Sigmoid colon (tissue), 4 donors: Measurements from ENCODE around the gene FAR2.

Source experiments
- CTCF ChIP-seq, 4 experiments: fragments of 450-650 bp in 3 of 4; fragments of 200-600 bp in 1 of 4; IDR thresholded peaks; one replicate each; pipeline ENCODE4 v1.5.1; 2016 to 2019; ENCODE audit warnings: antibody characterized with exemption in 4 of 4, mild to moderate bottlenecking in 3 of 4, moderate library complexity in 2 of 4
- EP300 ChIP-seq, 4 donors: sonication (generic); formaldehyde crosslinking; IDR thresholded peaks; one replicate each; pipeline ENCODE4 v1.6.1; 2017; ENCODE audit warnings: antibody characterized with exemption in 4 of 4
- POLR2A ChIP-seq, 2 donors: fragments of 450-650 bp; IDR thresholded peaks; one replicate each; pipeline ENCODE4 v1.6.1; 2016; ENCODE audit warnings: antibody characterized with exemption in 2 of 2, mild to moderate bottlenecking in 2 of 2, moderate library complexity in 2 of 2
- POLR2AphosphoS5 ChIP-seq, 4 donors: sonication (generic); formaldehyde crosslinking; IDR thresholded peaks; one replicate each; pipeline ENCODE4 v1.6.1; 2017; ENCODE audit warnings: antibody characterized with exemption in 4 of 4

- TF ChIP-seq EP300 (IDR thresholded peaks at IDR 0.05): no peak
- no peak for TF ChIP-seq CTCF (IDR thresholded peaks at IDR 0.05)
- no peak for TF ChIP-seq POLR2AphosphoS5 (IDR thresholded peaks at IDR 0.05)
- no peak for TF ChIP-seq POLR2A (IDR thresholded peaks at IDR 0.05)
These were observed 129.8 kb downstream of the FAR2 start for GRCh38 chr12:29278673-29279420.
